HG03354 (cell line): ENCODE measurements around the gene NF1.
"Not testable (repeated sequence)": the region's sequence is repeated elsewhere in the genome, so short reads cannot be mapped to it uniquely, and the experiment has no call there.

Experiments
- ATAC-seq: cut with Tn5 transposase; IDR thresholded peaks from one replicate; pipeline ENCODE4 v1.9.1; 2021; ENCODE audit warnings: mild to moderate bottlenecking; ENCODE audit not compliant: unreplicated experiment, poor library complexity, severe bottlenecking

NF1 gene

DNA sequence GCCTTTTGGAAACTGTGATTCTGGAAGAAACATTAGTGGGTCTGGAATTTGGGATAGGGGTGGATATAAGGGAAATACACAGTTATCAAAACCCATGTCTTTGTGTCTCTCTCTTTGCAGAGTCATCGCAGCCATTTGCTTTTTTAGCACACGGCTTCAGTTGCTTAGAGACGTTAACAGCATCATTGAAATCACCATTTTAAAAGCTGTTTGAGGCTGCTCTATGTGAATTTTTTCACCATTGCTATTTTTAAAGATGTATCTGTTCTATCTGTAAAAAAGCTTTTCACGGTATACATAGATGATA, 155.0 kb downstream of the NF1 start:
- no peak for ATAC-seq

- ATAC-seq: no peak
Observed at GRCh38 chr17:31250229-31250628, 155.5 kb downstream of the NF1 start.

- ATAC-seq: no peak
Observed at GRCh38 chr17:31251105-31251969, 156.6 kb downstream of the NF1 start.

GRCh38 chr17:31251970-31252328, 157.2 kb downstream of the NF1 start:
- ATAC-seq: no peak

DNA sequence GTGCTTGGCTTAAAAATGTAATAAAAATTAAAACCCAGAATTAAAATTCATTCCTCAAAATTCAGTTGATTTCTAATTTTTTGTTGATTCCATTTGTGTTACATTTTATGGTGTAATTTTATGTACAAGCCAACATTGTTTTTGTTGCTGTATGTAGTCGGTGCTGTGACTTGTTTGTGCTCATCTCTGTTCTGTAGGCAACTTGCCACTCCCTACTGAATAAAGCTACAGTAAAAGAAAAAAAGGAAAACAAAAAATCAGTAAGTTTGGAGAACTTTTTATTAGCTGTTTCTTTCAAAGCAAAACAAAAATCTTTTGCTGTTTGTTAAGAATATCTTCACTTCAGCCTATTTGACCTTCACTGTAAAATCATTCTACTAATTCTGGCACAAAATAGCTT, 158.0 kb downstream of the NF1 start:
- no peak for ATAC-seq

- no peak for ATAC-seq
Observed at GRCh38 chr17:31254654-31255053, 159.9 kb downstream of the NF1 start.

- no peak for ATAC-seq
Observed at GRCh38 chr17:31256936-31257335, 162.2 kb downstream of the NF1 start.

- ATAC-seq: no peak
Observed at GRCh38 chr17:31260151-31260550, 165.4 kb downstream of the NF1 start.

DNA sequence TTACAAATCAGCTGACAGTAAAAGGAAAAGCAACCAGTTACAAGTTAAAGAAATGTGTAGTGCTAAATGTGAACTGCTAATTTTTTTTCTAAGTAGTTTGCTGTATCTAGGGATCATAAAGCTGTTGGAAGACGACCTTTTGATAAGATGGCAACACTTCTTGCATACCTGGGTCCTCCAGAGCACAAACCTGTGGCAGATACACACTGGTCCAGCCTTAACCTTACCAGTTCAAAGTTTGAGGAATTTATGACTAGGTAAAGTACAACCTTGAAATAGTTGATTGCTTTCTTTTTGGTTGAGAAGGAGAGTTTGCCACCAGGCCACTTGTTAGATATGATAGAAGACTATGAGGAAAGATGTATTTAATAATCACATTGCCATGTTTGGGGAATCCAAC, 166.8 kb downstream of the NF1 start:
- ATAC-seq: no peak

- not testable (repeated sequence) for ATAC-seq
Observed at GRCh38 chr17:31262923-31263322, 168.1 kb downstream of the NF1 start.

DNA sequence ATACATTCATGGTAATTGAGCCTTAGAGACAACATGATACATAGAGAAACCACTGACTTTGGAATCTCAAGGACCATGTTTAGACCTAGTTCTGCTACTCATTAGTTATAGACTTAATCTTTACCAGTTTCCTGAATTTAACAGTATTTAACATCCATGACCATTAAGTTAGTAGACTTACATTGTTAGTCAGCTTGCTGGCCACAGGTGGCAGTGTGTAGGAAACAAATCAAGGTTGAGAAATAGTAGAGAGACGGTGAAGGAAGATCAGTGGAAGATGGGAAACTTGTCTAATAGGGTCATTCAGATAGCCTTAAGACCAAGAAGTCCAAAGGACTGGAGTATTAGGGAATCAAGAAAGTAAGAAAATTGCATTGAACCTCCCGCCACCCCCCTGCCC, 171.3 kb downstream of the NF1 start:
- ATAC-seq: no peak

GRCh38 chr17:31269036-31269577, 174.3 kb downstream of the NF1 start:
- ATAC-seq: no peak

DNA sequence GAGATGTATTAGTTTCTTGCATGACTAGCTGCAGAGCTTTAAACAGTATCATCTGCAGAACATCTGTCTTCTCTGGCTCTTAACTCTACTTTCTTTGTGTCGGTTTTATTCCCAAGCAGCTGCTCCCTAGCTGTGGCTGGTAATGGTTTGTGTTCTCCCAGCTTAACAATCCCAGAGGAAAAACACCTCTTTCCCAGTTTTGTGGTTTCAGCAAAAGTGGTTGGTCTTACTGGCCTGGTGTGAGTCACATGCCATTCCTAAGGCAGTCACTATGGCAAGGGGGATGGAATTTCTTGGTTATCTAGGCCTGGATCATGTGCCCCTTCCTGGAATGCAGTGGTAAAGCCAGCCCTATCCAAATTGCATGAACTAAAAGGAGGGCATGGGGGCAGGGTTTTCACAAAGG, 174.8 kb downstream of the NF1 start:
- ATAC-seq: no peak

DNA sequence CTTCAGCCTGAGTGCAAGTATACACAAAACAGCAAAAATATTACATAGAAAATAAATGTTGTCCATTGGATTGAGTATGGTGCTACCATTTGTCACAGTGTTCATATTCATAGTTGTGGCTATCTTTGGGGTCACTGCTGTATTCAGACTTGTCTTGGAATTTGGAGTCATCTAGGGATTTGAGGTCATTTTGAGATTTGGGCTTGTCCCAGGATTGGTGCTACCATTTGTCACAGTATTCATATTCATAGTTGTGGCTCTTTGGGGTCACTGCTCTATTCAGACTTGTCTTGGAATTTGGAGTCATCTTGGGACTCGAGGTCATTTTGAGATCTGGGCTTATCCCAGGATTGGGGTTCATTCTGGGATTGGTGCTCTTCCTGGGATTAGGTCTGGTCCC, 177.5 kb downstream of the NF1 start:
- ATAC-seq: no peak

- no peak for ATAC-seq
Observed at GRCh38 chr17:31272803-31273202, 178.0 kb downstream of the NF1 start.

- ATAC-seq: no peak
Observed at GRCh38 chr17:31273516-31273915, 178.7 kb downstream of the NF1 start.

DNA sequence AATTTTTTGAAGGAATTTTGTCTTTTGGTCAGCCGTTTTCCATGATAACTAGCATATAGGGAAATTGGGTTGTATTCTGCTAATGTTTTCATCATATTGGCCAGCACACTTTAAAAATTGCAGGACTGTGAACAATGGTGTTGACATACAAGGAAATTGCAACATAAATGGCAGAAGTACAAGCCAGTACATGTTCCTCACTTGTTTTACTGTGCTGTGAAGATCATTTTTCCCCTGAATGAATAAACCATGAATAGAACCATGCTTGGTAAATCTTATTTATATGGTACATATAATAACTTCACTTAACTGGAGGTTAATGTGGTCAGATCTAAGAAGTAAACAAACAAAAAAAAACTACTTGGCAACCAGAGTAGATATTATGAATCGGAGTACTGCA, 179.5 kb downstream of the NF1 start:
- no peak for ATAC-seq

DNA sequence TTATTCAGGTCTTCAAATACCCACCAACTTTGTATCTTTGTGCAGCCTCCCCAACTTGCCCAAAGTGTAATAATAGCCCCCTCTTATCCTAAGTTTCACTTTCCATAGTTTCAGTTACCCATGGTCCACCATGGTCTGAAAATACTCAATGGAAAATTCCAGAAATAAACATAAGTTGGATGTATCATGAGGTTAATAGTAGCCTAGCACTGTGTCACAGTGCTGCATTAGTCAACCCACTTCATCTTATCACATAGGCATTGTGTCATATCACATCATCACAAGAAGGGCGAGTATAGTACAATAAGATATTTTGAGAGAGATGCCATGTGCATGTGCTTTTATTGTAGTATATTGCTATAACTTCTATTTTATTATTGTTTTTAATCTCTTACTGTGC, 180.3 kb downstream of the NF1 start:
- no peak for ATAC-seq

DNA sequence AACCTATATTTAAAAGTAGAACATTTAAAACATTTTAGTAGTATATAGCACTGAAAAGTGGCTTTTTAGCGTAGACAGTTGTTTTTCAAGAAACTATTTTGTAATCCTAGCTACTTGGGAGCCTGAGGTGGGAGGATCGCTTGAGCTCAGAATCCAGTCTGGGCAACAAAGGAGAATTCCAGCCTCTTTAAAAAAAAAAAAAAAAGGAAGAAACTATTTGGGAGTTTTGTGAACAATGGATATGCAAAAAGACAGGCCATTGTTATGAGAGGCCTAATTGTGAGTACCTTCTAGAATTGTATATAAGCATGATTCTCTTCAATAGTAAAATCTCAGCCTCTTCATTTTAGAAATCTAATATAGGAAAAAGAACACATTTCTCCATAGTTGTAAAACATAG, 184.6 kb downstream of the NF1 start:
- ATAC-seq: no peak

DNA sequence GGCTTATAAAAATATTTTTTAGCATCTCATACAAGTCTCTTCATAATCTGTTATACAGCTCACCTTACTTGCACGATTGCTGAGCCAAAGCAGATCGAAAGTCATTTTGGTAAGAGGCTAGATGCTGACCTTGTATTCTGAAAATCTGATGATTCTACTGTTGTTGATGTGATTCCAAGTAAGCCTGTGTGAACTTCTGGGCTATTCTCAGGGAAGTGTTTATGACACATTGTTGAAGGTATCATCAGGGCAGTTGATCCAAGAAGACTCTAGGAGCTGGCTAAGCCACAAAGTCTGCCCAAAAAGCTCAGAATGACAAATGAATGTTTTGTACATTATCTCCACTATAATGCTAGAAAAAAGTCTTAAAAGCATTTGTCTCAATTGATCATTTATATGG, 186.3 kb downstream of the NF1 start:
- no peak for ATAC-seq

DNA sequence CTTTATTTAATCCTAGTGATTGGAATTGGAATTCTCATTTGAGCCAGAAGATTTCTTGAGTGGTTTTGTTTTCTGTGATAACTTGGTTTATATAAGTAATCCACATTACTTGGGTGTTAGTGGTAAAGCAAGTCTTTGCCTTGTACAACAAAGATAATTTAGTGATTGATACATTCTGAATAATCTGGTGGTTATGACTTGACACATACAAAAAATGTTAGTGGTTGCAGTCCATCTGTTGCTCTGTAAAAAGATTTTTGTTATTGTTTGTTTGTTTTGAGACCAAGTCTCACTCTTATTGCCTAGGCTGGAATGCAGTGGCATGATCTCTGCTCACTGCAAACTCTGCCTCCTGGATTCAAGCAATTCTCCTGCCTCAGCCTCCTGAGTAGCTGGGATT, 189.1 kb downstream of the NF1 start:
- no peak for ATAC-seq

- ATAC-seq: no peak
Observed at GRCh38 chr17:31286587-31286986, 191.8 kb downstream of the NF1 start.
